Measurements from ENCODE around the gene KRT4.

DNA sequence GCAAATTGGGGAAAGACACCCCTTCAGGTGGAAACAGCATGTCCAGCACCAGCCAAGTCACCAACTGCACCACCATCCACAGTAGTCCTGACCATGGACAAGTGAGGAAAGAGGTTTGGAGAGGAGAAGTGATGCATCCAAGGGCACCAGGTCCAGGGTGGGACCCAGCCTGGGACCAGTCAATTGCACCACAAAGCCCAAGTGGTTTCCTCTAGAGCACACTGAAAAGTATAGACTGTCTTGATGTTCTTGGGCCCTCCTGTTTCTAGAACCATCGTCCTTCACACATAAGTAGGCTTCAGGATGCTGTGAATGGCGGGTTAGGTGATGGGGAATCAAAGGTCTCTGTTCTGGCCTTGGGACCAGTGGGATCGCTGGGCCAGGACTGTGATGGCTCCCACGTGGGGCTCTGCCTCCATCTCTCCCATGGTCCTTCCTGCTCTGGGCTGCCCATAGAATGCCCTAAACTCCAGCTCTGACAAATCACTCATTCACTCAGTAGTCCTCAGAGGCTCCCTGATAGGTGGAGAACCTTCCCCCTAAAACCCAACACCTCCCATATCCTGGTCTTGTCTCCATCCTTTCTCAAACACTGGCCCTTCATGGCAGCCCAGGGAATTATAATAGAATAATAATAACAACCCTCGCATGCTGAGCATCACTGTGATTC is 11.0 kb upstream of the KRT4 start:
- no peak for TF ChIP-seq ELF4 (IDR thresholded peaks at IDR 0.05)
- no peak for TF ChIP-seq FOXA1 (IDR thresholded peaks at IDR 0.05)
- TF ChIP-seq SP1 (IDR thresholded peaks at IDR 0.05): no peak

Measured in HEK293T (cell line).